Stomach (tissue), 9 donors: ENCODE measurements around the gene CHCHD3. TPM values are rescaled to one million over a fixed set of nuclear protein-coding genes. Genes with fewer than 3 reads are reported as not detected.

Experiments used
- DNase-seq, 2 donors: peaks; one replicate each; pipeline versions ENCODE4 v3.0.0 to v3.0.0-alpha.2; 2013 to 2019
- H3K27ac ChIP-seq, 5 donors: fragments of 200-600 bp in 4 of 5; sonication (generic) in 4 of 5; one replicate each; pipeline ENCODE4 v1.5.1; 2013 to 2019; ENCODE audit warnings: mild to moderate bottlenecking in 1 of 5, moderate library complexity in 1 of 5
- H3K27me3 ChIP-seq, 3 donors: fragments of 200-600 bp; sonication (generic); one replicate each; pipeline ENCODE4 v1.5.1; 2017 to 2019; ENCODE audit warnings: mixed run types in 1 of 3
- H3K36me3 ChIP-seq, 4 donors: fragments of 200-600 bp; sonication (generic); 1 replicate in 3 of 4; 2 replicates in 1 of 4; pipeline ENCODE4 v1.5.1; 2016 to 2019
- H3K4me1 ChIP-seq, 4 donors: fragments of 200-600 bp; sonication (generic); one replicate each; pipeline ENCODE4 v1.5.1; 2016 to 2019
- H3K4me3 ChIP-seq, 4 donors: fragments of 200-600 bp; sonication (generic) in 3 of 4; one replicate each; pipeline ENCODE4 v1.5.1; 2016 to 2019; ENCODE audit warnings: mild to moderate bottlenecking in 1 of 4
- H3K9me3 ChIP-seq, 4 donors: fragments of 200-600 bp; sonication (generic); one replicate each; pipeline ENCODE4 v1.5.1; 2016 to 2019
- CTCF ChIP-seq, 7 experiments: fragments of 450-650 bp in 4 of 7; fragments of 200-600 bp in 3 of 7; sonication (generic) in 3 of 7; IDR thresholded peaks; one replicate each; pipeline ENCODE4 v1.5.1; 2016 to 2019; ENCODE audit warnings: antibody characterized with exemption in 7 of 7, control low read depth in 2 of 7, mild to moderate bottlenecking in 1 of 7
- EP300 ChIP-seq: sonication (generic); formaldehyde crosslinking; IDR thresholded peaks from one replicate; pipeline ENCODE4 v1.6.1; 2017; ENCODE audit warnings: antibody characterized with exemption
- POLR2A ChIP-seq, 4 donors: fragments of 450-650 bp; IDR thresholded peaks; one replicate each; pipeline ENCODE4 v1.6.1; 2016; ENCODE audit warnings: antibody characterized with exemption in 4 of 4, control low read depth in 2 of 4, mild to moderate bottlenecking in 1 of 4, moderate library complexity in 1 of 4
- POLR2AphosphoS5 ChIP-seq, 3 donors: sonication (generic); formaldehyde crosslinking; IDR thresholded peaks; one replicate each; pipeline ENCODE4 v1.6.1; 2016; ENCODE audit warnings: antibody characterized with exemption in 3 of 3
- WGBS, 5 donors: extraction: QIAGEN DNeasy Blood & Tissue Kit in 3 of 5; methylation state at CpG; one replicate each; pipeline versions ENCODE4 v1.1.5 to v1.1.7; 2013 to 2018; 5-methylcytosine and 5-hydroxymethylcytosine counted together
- intact Hi-C: fragments of 100-400 bp; cut with DNase I; formaldehyde crosslinking; loops from one replicate; pipeline ENCODE4 v1.15.1; 2023; ENCODE audit warnings: low total_unique reads
- polyA plus RNA-seq, 3 donors: library from polyadenylated mRNA; stranded (reverse); fragments of 200-250 nt; gene quantifications; one replicate each; pipeline ENCODE4 v1.2.3, GENCODE V29; 2013
- total RNA-seq, 5 donors: library from RNA; depleted of rRNA; stranded (reverse); fragments of >200 nt; gene quantifications; one replicate each; pipeline versions ENCODE4 v1.1.0 to v1.2.3, GENCODE V29; 2014 to 2016
- donor health status: healthy with polysubstance abuse.
- donor health status: Bipolar disorder and iron deficiency.
- donor health status: healthy.

The CHCHD3 gene
- total and polyA plus RNA-seq, 8 donors: 5.8 to 90.9 (median 39.9) TPM

GRCh38 chr7:132838313-132838712, 243.6 kb downstream of the CHCHD3 start:
- Histone ChIP-seq H3K4me3 (no peak overlapping the region), H3K36me3 (peaks cover 0 to 14% (median 5%) of the 10 kb centered on the region in 4 donors), H3K4me1 (no peaks in the 10 kb centered on the region), H3K9me3 (no peaks in the 10 kb centered on the region), H3K27me3 (no peaks in the 10 kb centered on the region), H3K27ac (no peak overlapping the region)
- DNase-seq: no peak
- intact Hi-C loops: no loop called here
- WGBS, 5 donors: 73 to 91% (median 89%) methylated on average over 3 of the region's 3 CpGs
- no peak for TF ChIP-seq CTCF (IDR thresholded peaks at IDR 0.05)
- TF ChIP-seq POLR2A (IDR thresholded peaks at IDR 0.05): no peak
- no peak for TF ChIP-seq EP300
- TF ChIP-seq POLR2AphosphoS5 (IDR thresholded peaks at IDR 0.05): no peak

DNA sequence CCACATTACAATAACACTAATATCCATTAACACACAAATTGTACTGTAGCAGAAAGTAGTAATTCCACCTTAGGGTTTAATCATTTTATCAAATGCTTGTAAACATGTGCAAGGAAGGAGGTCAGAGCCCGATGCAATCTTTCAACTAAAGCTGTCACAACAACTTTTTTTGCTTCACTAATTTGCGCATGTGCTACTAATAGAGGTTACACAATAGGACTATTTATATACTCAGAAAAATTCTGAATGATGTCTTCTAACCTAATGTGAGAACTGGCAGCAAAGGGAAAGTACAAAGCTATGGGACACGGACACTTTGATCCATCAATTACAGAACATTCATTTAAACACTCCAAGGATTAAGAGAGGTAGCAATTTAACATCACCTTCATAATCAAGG, 244.4 kb downstream of the CHCHD3 start:
- DNase-seq: peak in 1 of 2 donors; percentile 9
- Histone ChIP-seq H3K4me1 (no peaks in the 10 kb centered on the region), H3K27ac (no peak overlapping the region), H3K27me3 (no peaks in the 10 kb centered on the region), H3K36me3 (peaks cover 0 to 14% (median 5%) of the 10 kb centered on the region in 4 donors), H3K4me3 (no peak overlapping the region), H3K9me3 (no peaks in the 10 kb centered on the region)
- WGBS, 5 donors: 80 to 90% (median 85%) methylated on average over 3 of the region's 3 CpGs
- intact Hi-C loops: no loop called here
- TF ChIP-seq POLR2AphosphoS5 (IDR thresholded peaks at IDR 0.05) (peak in 1 of 3 donors; percentile 26), POLR2A (IDR thresholded peaks at IDR 0.05) (no peak), EP300 (no peak)

DNA sequence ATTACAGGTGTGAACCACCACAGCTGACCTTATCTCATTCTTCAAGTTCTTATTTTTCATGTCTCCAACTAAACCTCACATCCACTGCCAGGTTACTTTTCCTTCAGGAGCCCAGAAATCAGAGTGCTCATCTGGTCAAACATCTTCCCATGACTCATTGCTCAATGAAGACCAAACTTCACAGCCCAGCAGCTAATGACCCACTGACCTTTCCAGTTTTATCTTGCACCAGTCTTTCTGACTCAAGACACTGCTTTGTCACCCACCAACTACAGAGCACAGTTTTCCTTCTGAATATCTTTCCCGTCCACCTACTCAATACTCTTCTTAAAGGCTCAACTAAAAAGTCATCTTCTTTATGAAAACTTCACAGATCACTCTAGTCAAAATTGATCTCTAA, 245.1 kb downstream of the CHCHD3 start:
- no peak for TF ChIP-seq EP300
- no peak for TF ChIP-seq POLR2A (IDR thresholded peaks at IDR 0.05)
- TF ChIP-seq POLR2AphosphoS5 (IDR thresholded peaks at IDR 0.05): no peak
- no peaks in the 10 kb centered on the region for H3K27me3 ChIP-seq
- peaks cover 0 to 14% (median 5%) of the 10 kb centered on the region in 4 donors for H3K36me3 ChIP-seq
- intact Hi-C loops: no loop called here
- no peaks in the 10 kb centered on the region for H3K9me3 ChIP-seq
- no peak overlapping the region for H3K4me3 ChIP-seq
- no peak for DNase-seq
- no peaks in the 10 kb centered on the region for H3K4me1 ChIP-seq
- WGBS, 5 donors: 95 to 100% (median 97%) methylated on average over 1 of the region's 1 CpG
- no peak overlapping the region for H3K27ac ChIP-seq

GRCh38 chr7:132830941-132831340, 250.9 kb downstream of the CHCHD3 start:
- Histone ChIP-seq H3K9me3 (no peaks in the 10 kb centered on the region), H3K27ac (no peak overlapping the region), H3K4me1 (no peaks in the 10 kb centered on the region), H3K27me3 (no peaks in the 10 kb centered on the region), H3K4me3 (no peak overlapping the region), H3K36me3 (peaks cover 0 to 11% (median 0%) of the 10 kb centered on the region in 4 donors)
- peak in 1 of 2 donors; percentile 13 for DNase-seq
- no peak for TF ChIP-seq POLR2AphosphoS5 (IDR thresholded peaks at IDR 0.05)
- no peak for TF ChIP-seq POLR2A (IDR thresholded peaks at IDR 0.05)
- TF ChIP-seq CTCF (IDR thresholded peaks at IDR 0.05): no peak
- no peak for TF ChIP-seq EP300
- intact Hi-C loops: no loop called here
- 51 to 83% (median 59%) methylated on average over 2 of the region's 2 CpGs for WGBS, 5 donors

GRCh38 chr7:132828502-132828901, 253.4 kb downstream of the CHCHD3 start:
- Histone ChIP-seq H3K4me1 (no peaks in the 10 kb centered on the region), H3K27ac (no peak overlapping the region), H3K36me3 (no peaks in the 10 kb centered on the region), H3K9me3 (no peaks in the 10 kb centered on the region), H3K27me3 (no peaks in the 10 kb centered on the region), H3K4me3 (no peak overlapping the region)
- intact Hi-C loops: no loop called here
- no peak for TF ChIP-seq CTCF (IDR thresholded peaks at IDR 0.05)
- TF ChIP-seq POLR2A (IDR thresholded peaks at IDR 0.05): no peak
- TF ChIP-seq POLR2AphosphoS5 (IDR thresholded peaks at IDR 0.05): no peak
- no peak for TF ChIP-seq EP300
- no peak for DNase-seq
